HPDE6-E6E7 (cell line): Measurements from ENCODE around the gene TRIM49D2.
"Not testable (repeated sequence)": the region's sequence is repeated elsewhere in the genome, so short reads cannot be mapped to it uniquely, and the experiment has no call there.

Source experiments
- DNase-seq: peaks from one replicate; pipeline ENCODE4 v3.0.0; 2011; ENCODE audit warnings: missing footprints; ENCODE audit errors: extremely low spot score

TRIM49D2 gene, protein sequence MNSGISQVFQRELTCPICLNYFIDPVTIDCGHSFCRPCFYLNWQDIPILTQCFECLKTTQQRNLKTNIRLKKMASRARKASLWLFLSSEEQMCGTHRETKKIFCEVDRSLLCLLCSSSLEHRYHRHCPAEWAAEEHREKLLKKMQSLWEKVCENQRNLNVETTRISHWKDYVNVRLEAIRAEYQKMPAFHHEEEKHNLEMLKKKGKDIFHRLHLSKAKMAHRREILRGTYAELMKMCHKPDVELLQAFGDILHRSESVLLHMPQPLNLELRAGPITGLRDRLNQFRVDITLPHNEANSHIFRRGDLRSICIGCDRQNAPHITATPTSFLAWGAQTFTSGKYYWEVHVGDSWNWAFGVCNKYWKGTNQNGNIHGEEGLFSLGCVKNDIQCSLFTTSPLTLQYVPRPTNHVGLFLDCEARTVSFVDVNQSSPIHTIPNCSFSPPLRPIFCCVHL

GRCh38 chr11:89923764-89924163, at the start of gene TRIM49D2:
TRIM49D2 (plus strand) TSS chr11:89924064; CDS start chr11:89926762, 2,698 bp downstream.
- not testable (repeated sequence) for DNase-seq

DNA sequence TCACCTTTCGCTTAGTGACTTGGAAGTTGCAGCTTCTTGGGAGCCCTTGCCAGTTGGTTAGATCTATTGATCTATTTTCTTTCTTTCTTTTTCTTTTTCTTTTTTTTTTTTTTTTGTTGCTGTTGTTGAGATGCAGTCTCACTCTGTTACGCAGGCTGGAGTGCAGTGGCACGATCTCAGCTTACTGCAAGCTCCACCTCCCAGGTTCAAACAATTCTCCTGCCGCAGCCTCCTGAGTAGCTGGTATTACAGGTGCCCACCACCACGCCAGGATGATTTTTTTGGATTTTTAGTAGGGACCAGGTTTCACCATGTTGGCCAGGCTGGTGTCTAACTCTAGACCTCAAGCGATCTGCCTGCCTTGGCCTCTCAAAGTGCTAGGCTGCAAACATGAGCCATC, 46.4 kb upstream of the TRIM49D2 start:
- not testable (repeated sequence) for DNase-seq

- DNase-seq: not testable (repeated sequence)
Measured at GRCh38 chr11:89893245-89893644, 30.6 kb upstream of the TRIM49D2 start.

- not testable (repeated sequence) for DNase-seq
Measured at GRCh38 chr11:89900809-89901208, 23.1 kb upstream of the TRIM49D2 start.

DNA sequence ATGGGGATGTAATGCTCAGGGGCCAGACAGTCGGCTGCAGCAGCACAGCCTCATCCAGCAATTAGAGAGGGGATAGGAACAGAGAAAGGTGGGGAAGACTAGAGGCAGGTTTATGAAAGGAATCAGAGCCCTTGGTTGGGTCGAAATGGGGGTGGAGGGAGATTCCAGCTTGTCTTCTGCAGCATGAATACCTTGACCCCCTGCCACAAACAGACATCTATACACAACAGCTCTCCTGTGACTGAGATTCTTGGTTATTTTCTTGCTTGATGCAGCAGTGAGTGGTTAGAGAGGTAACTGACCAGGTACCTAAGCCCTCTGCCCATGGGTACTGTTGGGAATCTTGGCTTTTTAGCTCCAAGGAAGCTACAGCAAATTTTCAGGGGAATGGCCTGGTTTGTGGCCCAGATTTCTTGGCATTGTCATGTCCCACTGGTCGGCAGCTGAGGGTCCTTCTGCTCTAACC, 1.6 kb upstream of the TRIM49D2 start, which contains the start of gene TRIM49D1:
Gene TRIM49D1, minus strand, starts transcription at position 51 of the 466 bp plus-strand sequence. CDS start 4,535 bp downstream, outside the sequence.
- DNase-seq: no peak

DNA sequence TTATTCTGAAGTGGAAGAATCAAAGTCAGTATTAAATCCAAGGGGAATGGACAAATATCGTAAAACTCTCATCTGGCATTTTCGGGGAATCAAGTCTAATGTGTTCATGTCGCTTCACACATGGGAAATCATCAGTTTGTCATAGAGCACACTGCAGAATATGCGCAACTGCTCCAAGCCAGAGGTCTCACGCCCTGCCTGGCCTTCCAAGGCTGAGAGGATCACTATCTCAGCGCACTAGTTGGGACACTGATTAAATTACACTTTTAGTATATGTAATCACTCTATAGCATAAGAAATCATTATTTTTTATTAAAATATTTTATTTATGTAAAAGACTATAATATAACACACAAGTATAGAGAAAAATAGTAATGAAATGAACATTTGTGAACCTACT, 37.0 kb downstream of the TRIM49D2 start:
- not testable (repeated sequence) for DNase-seq

DNA sequence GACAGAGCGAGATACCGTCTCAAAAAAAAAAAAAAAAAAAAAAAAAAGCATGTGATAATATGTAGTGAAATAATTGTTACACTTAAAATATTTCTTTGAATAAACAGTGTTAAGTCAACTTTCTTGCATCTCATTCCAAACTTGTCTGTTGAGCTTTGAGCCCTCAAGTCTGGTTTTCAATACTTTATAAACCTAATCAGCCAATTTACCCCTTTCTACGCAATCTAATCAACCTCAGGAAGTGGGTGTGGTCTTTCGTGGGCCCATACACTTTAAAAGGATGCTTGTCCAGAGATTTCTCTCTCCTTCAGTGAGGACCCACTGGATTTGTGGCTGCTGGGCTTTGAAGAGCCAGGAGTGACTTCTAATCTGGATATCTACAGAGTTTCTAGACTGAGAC, 41.9 kb downstream of the TRIM49D2 start, which contains the start of gene TRIM64:
Gene TRIM64, plus strand, starts transcription at position 301 of the 400 bp plus-strand sequence. CDS start 2,467 bp downstream, outside the sequence.
- DNase-seq: not testable (repeated sequence)
